Astrocyte (in vitro differentiated cells and primary cell): Measurements from ENCODE around the gene ECE2. TPM values are rescaled to one million over a fixed set of nuclear protein-coding genes. Genes with fewer than 3 reads are reported as not detected.
A peak's percentile ranks its signal among the peaks of the same experiment; 100 is the strongest.

Experiments
- DNase-seq: peaks from one replicate; pipeline ENCODE4 v3.0.0-alpha.2; 2010; ENCODE audit warnings: low read depth
- FAIRE-seq: peaks from 2 replicates; lab custom pipeline; 2011; peaks lifted over from hg19 to GRCh38; lab: Jason Lieb, UNC
- H2AFZ ChIP-seq: 2 replicates; pipeline ENCODE4 v1.6.0; 2012; ENCODE audit warnings: low read depth, low read length, inconsistent platforms
- H3K27ac ChIP-seq: 2 replicates; pipeline ENCODE4 v1.5.1; 2011; ENCODE audit warnings: low read depth, low read length, inconsistent platforms
- H3K27me3 ChIP-seq: 2 replicates; pipeline ENCODE4 v1.6.0; 2011; ENCODE audit warnings: low read length, inconsistent platforms; ENCODE audit not compliant: insufficient read depth
- H3K36me3 ChIP-seq: 2 replicates; pipeline ENCODE4 v1.5.1; 2011; ENCODE audit warnings: low read length, inconsistent platforms; ENCODE audit not compliant: insufficient read depth
- H3K4me1 ChIP-seq: 2 replicates; pipeline ENCODE4 v1.5.1; 2011; ENCODE audit warnings: low read length, inconsistent platforms; ENCODE audit not compliant: insufficient read depth
- H3K4me2 ChIP-seq: 2 replicates; pipeline ENCODE4 v1.6.0; 2012; ENCODE audit warnings: low read length, inconsistent platforms
- H3K4me3 ChIP-seq: 2 replicates; pipeline ENCODE4 v1.5.1; 2011; ENCODE audit warnings: low read depth, mild to moderate bottlenecking, low read length, inconsistent platforms; ENCODE audit not compliant: insufficient read depth
- H3K79me2 ChIP-seq: 2 replicates; pipeline ENCODE4 v1.6.0; 2012; ENCODE audit warnings: mild to moderate bottlenecking, low read length, inconsistent platforms; ENCODE audit not compliant: insufficient read depth
- H3K9ac ChIP-seq: 2 replicates; pipeline ENCODE4 v1.6.0; 2012; ENCODE audit warnings: mild to moderate bottlenecking, low read length, inconsistent platforms
- H3K9me3 ChIP-seq: 2 replicates; pipeline ENCODE4 v1.5.1; 2012; ENCODE audit warnings: low read depth, mild to moderate bottlenecking, low read length, inconsistent platforms; ENCODE audit not compliant: insufficient read depth
- H4K20me1 ChIP-seq: 2 replicates; pipeline ENCODE4 v1.6.0; 2012; ENCODE audit warnings: low read length, inconsistent platforms; ENCODE audit not compliant: insufficient read depth
- H3K27ac Mint-ChIP-seq: one replicate; pipeline ENCODE4 v1.8.0; 2021; ENCODE audit warnings: mild to moderate bottlenecking, mixed read lengths; ENCODE audit not compliant: unreplicated experiment
- H3K27me3 Mint-ChIP-seq: one replicate; pipeline ENCODE4 v1.8.0; 2021; ENCODE audit warnings: low read depth, mixed read lengths; ENCODE audit not compliant: unreplicated experiment
- H3K36me3 Mint-ChIP-seq: one replicate; pipeline ENCODE4 v1.8.0; 2021; ENCODE audit warnings: low read depth, mixed read lengths; ENCODE audit not compliant: unreplicated experiment
- H3K4me1 Mint-ChIP-seq: one replicate; pipeline ENCODE4 v1.8.0; 2021; ENCODE audit warnings: low read depth, mixed read lengths; ENCODE audit not compliant: unreplicated experiment
- H3K4me3 Mint-ChIP-seq: one replicate; pipeline ENCODE4 v1.8.0; 2021; ENCODE audit warnings: mild to moderate bottlenecking, moderate library complexity, mixed read lengths; ENCODE audit not compliant: unreplicated experiment
- H3K9me3 Mint-ChIP-seq: one replicate; pipeline ENCODE4 v1.8.0; 2021; ENCODE audit warnings: mild to moderate bottlenecking, mixed read lengths; ENCODE audit not compliant: unreplicated experiment
- CTCF ChIP-seq: IDR thresholded peaks from 2 replicates; pipeline ENCODE4 v1.5.1; 2011; ENCODE audit warnings: low read depth, mild to moderate bottlenecking, inconsistent platforms, low read length, moderate library complexity; ENCODE audit not compliant: insufficient read depth
- EZH2 ChIP-seq: IDR thresholded peaks from 2 replicates; pipeline ENCODE4 v1.6.1; 2012; ENCODE audit warnings: mild to moderate bottlenecking, low read length, inconsistent platforms; ENCODE audit not compliant: insufficient read depth
- total RNA-seq: library from RNA; stranded (reverse); gene quantifications from 2 replicates; pipeline ENCODE4 v1.2.1, GENCODE V29; 2021

ECE2 gene
- total RNA-seq, 1 donor from 2014 or later: not detected

GRCh38 chr3:184332370-184333090 lies 56.7 kb downstream of the ECE2 start:
- peak overlapping the region; percentile 71 for H3K9ac ChIP-seq
- H3K4me3 Mint-ChIP-seq: peak overlapping the region; percentile 69

GRCh38 chr3:184333190-184333589 lies 57.4 kb downstream of the ECE2 start:
- H3K27me3 Mint-ChIP-seq: no peaks in the 10 kb centered on the region

More at GRCh38 chr3:184332370-184333090, 56.7 kb downstream of the ECE2 start:
- FAIRE-seq: peak; percentile 86
- no peak overlapping the region for H2AFZ ChIP-seq
- Mint-ChIP-seq H3K27me3 (no peaks in the 10 kb centered on the region), H3K9me3 (no peaks in the 10 kb centered on the region), H3K27ac (peak overlapping the region; percentile 96), H3K4me1 (peaks cover 54% of the 10 kb centered on the region), H3K36me3 (peaks cover 43% of the 10 kb centered on the region)
- peaks cover 83% of the 10 kb centered on the region for H4K20me1 ChIP-seq
- no peaks in the 10 kb centered on the region for H3K27me3 ChIP-seq
- H3K4me1 ChIP-seq: peaks cover 61% of the 10 kb centered on the region
- H3K4me3 ChIP-seq: no peak overlapping the region
- H3K9me3 ChIP-seq: no peaks in the 10 kb centered on the region
- peaks cover 67% of the 10 kb centered on the region for H3K79me2 ChIP-seq
- peak overlapping the region; percentile 51 for H3K4me2 ChIP-seq
- TF ChIP-seq EZH2: no peak
- TF ChIP-seq CTCF: no peak
- H3K36me3 ChIP-seq: peaks cover 58% of the 10 kb centered on the region
- peak; percentile 94 for DNase-seq
- H3K27ac ChIP-seq: peak overlapping the region; percentile 96

More at GRCh38 chr3:184333190-184333589, 57.4 kb downstream of the ECE2 start:
- TF ChIP-seq CTCF: no peak
- no peak for TF ChIP-seq EZH2
- Mint-ChIP-seq H3K4me3 (no peak overlapping the region), H3K9me3 (no peaks in the 10 kb centered on the region), H3K27ac (peak overlapping the region; percentile 96), H3K36me3 (peaks cover 38% of the 10 kb centered on the region), H3K4me1 (peaks cover 61% of the 10 kb centered on the region)
- Histone ChIP-seq H3K27me3 (no peaks in the 10 kb centered on the region), H3K9ac (peak overlapping the region; percentile 71), H4K20me1 (peaks cover 76% of the 10 kb centered on the region), H3K4me1 (peaks cover 68% of the 10 kb centered on the region), H3K27ac (peak overlapping the region; percentile 96), H3K36me3 (peaks cover 52% of the 10 kb centered on the region), H3K4me3 (no peak overlapping the region), H2AFZ (no peak overlapping the region), H3K9me3 (no peaks in the 10 kb centered on the region), H3K79me2 (peaks cover 62% of the 10 kb centered on the region), H3K4me2 (peak overlapping the region; percentile 51)
- no peak for FAIRE-seq
- DNase-seq: no peak
